ENCODE results near the gene TCF4.

The TCF4 gene

GRCh38 chr18:55244546-55244945, 343.4 kb downstream of the TCF4 start:
- H3K4me3 ChIP-seq (ENCODE audit: low read depth, low read length): no peak overlapping the region
- no peaks in the 10 kb centered on the region for H3K36me3 ChIP-seq
- no peaks in the 10 kb centered on the region for H3K9me3 ChIP-seq (ENCODE audit: severe bottlenecking)
- no peak overlapping the region for H3K27ac ChIP-seq
- no peak for TF ChIP-seq CTCF (IDR thresholded peaks at IDR 0.05; ENCODE audit: low read depth, low read length)
- no peaks in the 10 kb centered on the region for H3K27me3 ChIP-seq (ENCODE audit: insufficient read depth, low read depth, severe bottlenecking)
- no peak for DNase-seq

GRCh38 chr18:55243857-55244256, 344.1 kb downstream of the TCF4 start:
- Histone ChIP-seq H3K36me3 (no peaks in the 10 kb centered on the region), H3K27me3 (ENCODE audit: insufficient read depth, low read depth, severe bottlenecking) (no peaks in the 10 kb centered on the region), H3K4me3 (ENCODE audit: low read depth, low read length) (no peak overlapping the region), H3K9me3 (ENCODE audit: severe bottlenecking) (no peaks in the 10 kb centered on the region), H3K27ac (no peak overlapping the region)
- no peak for TF ChIP-seq CTCF (IDR thresholded peaks at IDR 0.05; ENCODE audit: low read depth, low read length)
- DNase-seq: no peak

GRCh38 chr18:55243255-55243654, 344.7 kb downstream of the TCF4 start:
- no peaks in the 10 kb centered on the region for H3K9me3 ChIP-seq (ENCODE audit: severe bottlenecking)

GRCh38 chr18:55240978-55241377, 347.0 kb downstream of the TCF4 start:
- no peaks in the 10 kb centered on the region for H3K9me3 ChIP-seq (ENCODE audit: severe bottlenecking)
- TF ChIP-seq CTCF (IDR thresholded peaks at IDR 0.05; ENCODE audit: low read depth, low read length): no peak
- no peak overlapping the region for H3K27ac ChIP-seq
- H3K36me3 ChIP-seq: no peaks in the 10 kb centered on the region
- H3K4me3 ChIP-seq (ENCODE audit: low read depth, low read length): no peak overlapping the region
- H3K27me3 ChIP-seq (ENCODE audit: insufficient read depth, low read depth, severe bottlenecking): no peaks in the 10 kb centered on the region
- no peak for DNase-seq

More at GRCh38 chr18:55243255-55243654, 344.7 kb downstream of the TCF4 start:
- no peak for DNase-seq
- TF ChIP-seq CTCF (IDR thresholded peaks at IDR 0.05; ENCODE audit: low read depth, low read length): no peak
- Histone ChIP-seq H3K27ac (no peak overlapping the region), H3K36me3 (no peaks in the 10 kb centered on the region), H3K27me3 (ENCODE audit: insufficient read depth, low read depth, severe bottlenecking) (no peaks in the 10 kb centered on the region), H3K4me3 (ENCODE audit: low read depth, low read length) (no peak overlapping the region)

GRCh38 chr18:55239740-55240139, 348.3 kb downstream of the TCF4 start:
- H3K27me3 ChIP-seq (ENCODE audit: insufficient read depth, low read depth, severe bottlenecking): no peaks in the 10 kb centered on the region
- TF ChIP-seq CTCF (IDR thresholded peaks at IDR 0.05; ENCODE audit: low read depth, low read length): no peak
- no peaks in the 10 kb centered on the region for H3K9me3 ChIP-seq (ENCODE audit: severe bottlenecking)
- no peak overlapping the region for H3K27ac ChIP-seq
- H3K4me3 ChIP-seq (ENCODE audit: low read depth, low read length): no peak overlapping the region
- H3K36me3 ChIP-seq: no peaks in the 10 kb centered on the region
- DNase-seq: no peak

GRCh38 chr18:55237660-55238059, 350.3 kb downstream of the TCF4 start:
- no peak for DNase-seq
- Histone ChIP-seq H3K4me3 (ENCODE audit: low read depth, low read length) (no peak overlapping the region), H3K36me3 (no peaks in the 10 kb centered on the region), H3K27me3 (ENCODE audit: insufficient read depth, low read depth, severe bottlenecking) (no peaks in the 10 kb centered on the region), H3K27ac (no peak overlapping the region), H3K9me3 (ENCODE audit: severe bottlenecking) (no peaks in the 10 kb centered on the region)
- TF ChIP-seq CTCF (IDR thresholded peaks at IDR 0.05; ENCODE audit: low read depth, low read length): no peak
